ENCODE data around the gene RINL. TPM values are rescaled to one million over a fixed set of nuclear protein-coding genes. Genes with fewer than 3 reads are reported as not detected.

Gene RINL
- polyA plus RNA-seq, 1 donor (not counting 4 experiments of a cell fraction or from before 2014, with no cell fraction given) = 6.3 TPM

DNA sequence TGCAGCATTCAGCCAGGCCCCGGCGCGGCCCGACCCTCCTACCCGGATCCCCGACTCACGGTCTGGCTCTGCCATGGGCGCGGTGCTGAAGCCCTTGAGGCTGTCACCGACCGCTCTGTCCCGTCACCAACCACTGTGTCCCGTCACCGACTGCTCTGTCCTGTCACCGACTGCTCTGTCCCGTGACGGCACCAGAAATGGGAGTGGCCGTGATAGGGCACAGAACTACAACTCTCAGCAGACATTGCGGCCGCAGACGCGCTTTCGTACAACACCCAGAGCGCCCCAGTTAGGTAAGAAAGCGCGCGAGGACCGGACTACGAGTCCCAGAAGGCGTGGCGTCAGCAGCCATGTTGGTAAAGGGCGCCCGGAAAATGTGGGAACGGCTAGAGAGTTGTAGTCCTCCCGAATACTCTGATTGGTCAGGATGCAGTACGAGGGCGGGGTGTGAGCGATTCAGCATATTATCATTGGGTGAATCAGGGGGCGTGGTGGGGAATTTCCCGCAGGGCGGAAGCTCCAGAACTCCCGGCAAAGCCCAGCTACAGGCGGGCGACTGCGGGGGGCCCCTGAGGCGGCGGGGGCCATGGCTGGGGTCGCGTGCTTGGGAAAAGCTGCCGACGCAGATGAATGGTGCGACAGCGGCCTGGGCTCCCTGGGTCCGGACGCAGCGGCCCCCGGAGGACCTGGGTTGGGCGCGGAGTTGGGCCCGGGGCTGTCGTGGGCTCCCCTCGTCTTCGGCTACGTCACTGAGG, 21.5 kb upstream of the RINL start, which contains the start of the genes NFKBIB and SIRT2:
Gene NFKBIB (plus strand): TSS at position 523 of the 755 bp plus-strand sequence. CDS start 64 bp downstream, at position 587.
Gene SIRT2 (minus strand): TSS at position 172 of the 755 bp plus-strand sequence. CDS start 97 bp downstream, at position 75.
- H3K4me1 ChIP-seq (ENCODE audit: control insufficient read depth, extremely low read depth, insufficient read depth, low read length) = peaks cover 14% of the 10 kb centered on the region
- H3K9ac ChIP-seq (ENCODE audit: control insufficient read depth, extremely low read depth, insufficient read depth, low read length) = peak within 1 kb of the TSS; percentile 98
- peak within 1 kb of the TSS; percentile 97 for H3K27ac ChIP-seq (ENCODE audit: control insufficient read depth, insufficient read depth, low read length)
- peak within 1 kb of the TSS; percentile 96 for H2AFZ ChIP-seq (ENCODE audit: control insufficient read depth, low read length)
- TF ChIP-seq CTCF (optimal IDR thresholded peaks at IDR 0.05 in 1 of 3, IDR thresholded peaks at IDR 0.05 in 1 of 3, conservative IDR thresholded peaks at IDR 0.05 in 1 of 3; ENCODE audit: extremely low read depth in 1 of 3, insufficient read depth in 2 of 3, low read length in 3 of 3) (no peak), EZH2 (IDR thresholded peaks at IDR 0.05; ENCODE audit: low read length) (no peak)
- H3K4me3 ChIP-seq (ENCODE audit: control insufficient read depth in 2 of 3, extremely low read depth in 1 of 3, insufficient read depth in 2 of 3, low read depth in 1 of 3, low read length in 3 of 3) = peak within 1 kb of the TSS; percentile 80 to 98 (median 96)
- dilution Hi-C loops (cut with MboI; ENCODE audit: extremely low pct_ligation_motif_present, low sequenced_read_pairs) = no loop called here
- H3K9me1 ChIP-seq (ENCODE audit: control insufficient read depth, extremely low read depth, insufficient read depth, low read length) = no peaks in the 10 kb centered on the region
- FAIRE-seq (peak; percentile 87), DNase-seq (ENCODE audit: low read depth, low spot score) (peak; percentile 96)
- H3K36me3 ChIP-seq (ENCODE audit: control insufficient read depth in 2 of 2, extremely low read depth in 1 of 2, insufficient read depth in 2 of 2, low read length in 2 of 2) = no peaks in the 10 kb centered on the region
- no peaks in the 10 kb centered on the region for H3K27me3 ChIP-seq (ENCODE audit: control insufficient read depth, extremely low read depth, insufficient read depth, low read length)
- peaks cover 28% of the 10 kb centered on the region for H3K79me2 ChIP-seq (ENCODE audit: control insufficient read depth, insufficient read depth, low read length)
- no peaks in the 10 kb centered on the region for H4K20me1 ChIP-seq (ENCODE audit: control insufficient read depth, extremely low read depth, insufficient read depth, low read length)
- peak within 1 kb of the TSS; percentile 100 for H3K4me2 ChIP-seq (ENCODE audit: control insufficient read depth, extremely low read depth, insufficient read depth, low read depth, low read length)
- H3K9me3 ChIP-seq (ENCODE audit: control insufficient read depth, low read depth, low read length) = no peaks in the 10 kb centered on the region

- peak overlapping the region; percentile 98 for H3K9ac ChIP-seq (ENCODE audit: control insufficient read depth, extremely low read depth, insufficient read depth, low read length)
- no peaks in the 10 kb centered on the region for H3K36me3 ChIP-seq (ENCODE audit: control insufficient read depth in 2 of 2, extremely low read depth in 1 of 2, insufficient read depth in 2 of 2, low read length in 2 of 2)
- dilution Hi-C loops (cut with MboI; ENCODE audit: extremely low pct_ligation_motif_present, low sequenced_read_pairs) = no loop called here
- no peaks in the 10 kb centered on the region for H3K9me3 ChIP-seq (ENCODE audit: control insufficient read depth, low read depth, low read length)
- peak overlapping the region; percentile 100 for H3K4me2 ChIP-seq (ENCODE audit: control insufficient read depth, extremely low read depth, insufficient read depth, low read depth, low read length)
- FAIRE-seq (no peak), DNase-seq (ENCODE audit: low read depth, low spot score) (no peak)
- no peak for TF ChIP-seq EZH2 (IDR thresholded peaks at IDR 0.05; ENCODE audit: low read length)
- H3K27me3 ChIP-seq (ENCODE audit: control insufficient read depth, extremely low read depth, insufficient read depth, low read length) = no peaks in the 10 kb centered on the region
- H3K4me3 ChIP-seq (ENCODE audit: control insufficient read depth in 2 of 3, extremely low read depth in 1 of 3, insufficient read depth in 2 of 3, low read depth in 1 of 3, low read length in 3 of 3) = peak overlapping the region; percentile 80 to 98 (median 85)
- H2AFZ ChIP-seq (ENCODE audit: control insufficient read depth, low read length) = peak overlapping the region; percentile 96
- H3K27ac ChIP-seq (ENCODE audit: control insufficient read depth, insufficient read depth, low read length) = peak overlapping the region; percentile 97
- H3K9me1 ChIP-seq (ENCODE audit: control insufficient read depth, extremely low read depth, insufficient read depth, low read length) = no peaks in the 10 kb centered on the region
- H3K4me1 ChIP-seq (ENCODE audit: control insufficient read depth, extremely low read depth, insufficient read depth, low read length) = peaks cover 14% of the 10 kb centered on the region
- no peaks in the 10 kb centered on the region for H4K20me1 ChIP-seq (ENCODE audit: control insufficient read depth, extremely low read depth, insufficient read depth, low read length)
- peaks cover 28% of the 10 kb centered on the region for H3K79me2 ChIP-seq (ENCODE audit: control insufficient read depth, insufficient read depth, low read length)
Measured at GRCh38 chr19:38898788-38899446, 20.8 kb upstream of the RINL start.
